ENCODE results near the gene TEX11.
"Not testable (repeated sequence)": the region's sequence is repeated elsewhere in the genome, so short reads cannot be mapped to it uniquely, and the experiment has no call there.

Gene TEX11

DNA sequence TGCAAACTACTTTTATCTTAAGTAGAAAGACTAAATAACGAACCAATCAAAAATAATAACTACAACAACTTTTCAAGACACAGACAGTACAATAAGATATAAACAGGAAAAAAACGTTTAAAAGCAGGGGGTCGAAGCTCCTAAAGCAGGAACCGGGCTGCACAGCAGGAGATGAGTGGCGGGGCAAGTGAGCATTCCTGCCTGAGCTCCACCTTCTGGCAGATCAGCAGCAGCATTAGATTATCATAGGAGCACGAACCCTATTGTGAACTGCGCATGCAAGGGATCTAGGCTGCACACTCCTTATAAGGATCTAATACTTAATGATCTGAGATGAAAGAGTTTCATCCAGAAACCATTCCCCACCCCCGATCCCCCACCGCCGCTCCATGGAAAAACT is 146.2 kb downstream of the TEX11 start:
- DNase-seq (ENCODE audit: low spot score), result no peak
- TF ChIP-seq, protein P1, sequence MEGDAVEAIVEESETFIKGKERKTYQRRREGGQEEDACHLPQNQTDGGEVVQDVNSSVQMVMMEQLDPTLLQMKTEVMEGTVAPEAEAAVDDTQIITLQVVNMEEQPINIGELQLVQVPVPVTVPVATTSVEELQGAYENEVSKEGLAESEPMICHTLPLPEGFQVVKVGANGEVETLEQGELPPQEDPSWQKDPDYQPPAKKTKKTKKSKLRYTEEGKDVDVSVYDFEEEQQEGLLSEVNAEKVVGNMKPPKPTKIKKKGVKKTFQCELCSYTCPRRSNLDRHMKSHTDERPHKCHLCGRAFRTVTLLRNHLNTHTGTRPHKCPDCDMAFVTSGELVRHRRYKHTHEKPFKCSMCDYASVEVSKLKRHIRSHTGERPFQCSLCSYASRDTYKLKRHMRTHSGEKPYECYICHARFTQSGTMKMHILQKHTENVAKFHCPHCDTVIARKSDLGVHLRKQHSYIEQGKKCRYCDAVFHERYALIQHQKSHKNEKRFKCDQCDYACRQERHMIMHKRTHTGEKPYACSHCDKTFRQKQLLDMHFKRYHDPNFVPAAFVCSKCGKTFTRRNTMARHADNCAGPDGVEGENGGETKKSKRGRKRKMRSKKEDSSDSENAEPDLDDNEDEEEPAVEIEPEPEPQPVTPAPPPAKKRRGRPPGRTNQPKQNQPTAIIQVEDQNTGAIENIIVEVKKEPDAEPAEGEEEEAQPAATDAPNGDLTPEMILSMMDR (IDR thresholded peaks at IDR 0.05; ENCODE audit: extremely low read depth, insufficient read depth, missing control alignments), result no peak
- in situ Hi-C loops (cut with MboI; ENCODE audit: low pct_unique_long_range_greater_than_20kb, low sequenced_read_pairs, unreplicated experiment), result loop anchor here (25.0 kb wide), 1 partner anchor 200 kb away; no protein-coding TSS in a partner anchor

- in situ Hi-C loops (cut with MboI; ENCODE audit: low pct_unique_long_range_greater_than_20kb, low sequenced_read_pairs, unreplicated experiment), result loop anchor here (25.0 kb wide), 1 partner anchor 206 kb away; no protein-coding TSS in a partner anchor
- DNase-seq (ENCODE audit: low spot score), result no peak
- TF ChIP-seq, protein P1 (IDR thresholded peaks at IDR 0.05; ENCODE audit: extremely low read depth, insufficient read depth, missing control alignments), result no peak
Measured at GRCh38 chrX:70755850-70756249, 152.7 kb downstream of the TEX11 start.

DNA sequence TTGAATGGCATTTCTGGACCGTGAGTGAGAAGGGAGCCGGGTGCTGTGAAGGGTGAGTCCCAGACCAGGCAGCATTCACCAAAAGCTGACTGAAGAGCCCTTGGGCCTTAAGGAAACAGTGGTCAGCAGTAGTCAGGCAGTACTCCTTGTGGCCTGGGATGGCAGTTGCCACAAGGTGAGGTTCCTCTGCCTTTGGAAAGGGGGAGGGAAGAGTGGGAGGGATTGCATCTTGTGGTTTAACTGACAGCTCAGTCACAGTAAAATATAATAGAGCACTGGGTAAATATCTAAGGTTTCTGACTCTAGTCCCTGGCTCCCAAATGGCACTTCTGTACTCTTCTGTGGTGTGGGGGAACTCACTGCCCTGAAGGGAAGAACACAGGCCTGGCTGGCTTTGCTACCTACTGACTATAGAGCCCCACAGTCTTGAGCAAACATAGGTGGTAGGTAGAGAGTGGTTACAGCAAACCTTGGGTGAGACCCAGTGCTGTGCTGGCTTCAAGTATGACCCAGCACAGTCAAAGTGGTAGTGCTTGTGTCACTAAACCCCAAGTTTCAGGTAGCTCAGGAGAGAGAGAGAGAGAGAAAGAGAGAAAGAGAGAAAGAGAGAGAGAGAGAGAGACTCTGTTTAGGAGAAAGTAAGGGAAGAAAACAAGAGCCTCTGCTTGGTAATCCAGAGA is 154.2 kb downstream of the TEX11 start:
- DNase-seq (ENCODE audit: low spot score), result no peak
- in situ Hi-C loops (cut with MboI; ENCODE audit: low pct_unique_long_range_greater_than_20kb, low sequenced_read_pairs, unreplicated experiment), result loop anchor here (25.0 kb wide), 1 partner anchor 208 kb away; no protein-coding TSS in a partner anchor
- TF ChIP-seq, protein P1 (IDR thresholded peaks at IDR 0.05; ENCODE audit: extremely low read depth, insufficient read depth, missing control alignments), result no peak

DNA sequence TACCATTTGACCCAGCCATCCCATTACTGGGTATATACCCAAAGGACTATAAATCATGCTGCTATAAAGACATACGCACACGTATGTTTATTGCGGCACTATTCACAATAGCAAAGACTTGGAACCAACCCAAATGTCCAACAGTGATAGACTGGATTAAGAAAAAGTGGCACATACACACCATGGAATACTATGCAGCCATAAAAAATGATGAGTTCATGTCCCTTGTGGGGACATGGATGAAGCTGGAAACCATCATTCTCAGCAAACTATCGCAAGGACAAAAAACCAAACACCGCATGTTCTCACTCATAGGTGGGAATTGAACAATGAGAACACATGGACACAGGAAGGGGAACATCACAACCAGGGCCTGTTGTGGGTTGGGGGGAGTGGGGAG is 174.7 kb downstream of the TEX11 start:
- DNase-seq (ENCODE audit: low spot score); in situ Hi-C loops (cut with MboI; ENCODE audit: low pct_unique_long_range_greater_than_20kb, low sequenced_read_pairs, unreplicated experiment): not testable (repeated sequence)

GRCh38 chrX:70727961-70728360 is 180.6 kb downstream of the TEX11 start:
- in situ Hi-C loops (cut with MboI; ENCODE audit: low pct_unique_long_range_greater_than_20kb, low sequenced_read_pairs, unreplicated experiment); DNase-seq (ENCODE audit: low spot score): not testable (repeated sequence)

GRCh38 chrX:70720721-70721120 is 187.8 kb downstream of the TEX11 start:
- TF ChIP-seq, protein P1 (IDR thresholded peaks at IDR 0.05; ENCODE audit: extremely low read depth, insufficient read depth, missing control alignments), result no peak
- in situ Hi-C loops (cut with MboI; ENCODE audit: low pct_unique_long_range_greater_than_20kb, low sequenced_read_pairs, unreplicated experiment), result no loop called here

GRCh38 chrX:70711336-70711735 is 197.2 kb downstream of the TEX11 start:
- in situ Hi-C loops (cut with MboI; ENCODE audit: low pct_unique_long_range_greater_than_20kb, low sequenced_read_pairs, unreplicated experiment); DNase-seq (ENCODE audit: low spot score): not testable (repeated sequence)

More at GRCh38 chrX:70720721-70721120, 187.8 kb downstream of the TEX11 start:
- no peak for DNase-seq (ENCODE audit: low spot score)

DNA sequence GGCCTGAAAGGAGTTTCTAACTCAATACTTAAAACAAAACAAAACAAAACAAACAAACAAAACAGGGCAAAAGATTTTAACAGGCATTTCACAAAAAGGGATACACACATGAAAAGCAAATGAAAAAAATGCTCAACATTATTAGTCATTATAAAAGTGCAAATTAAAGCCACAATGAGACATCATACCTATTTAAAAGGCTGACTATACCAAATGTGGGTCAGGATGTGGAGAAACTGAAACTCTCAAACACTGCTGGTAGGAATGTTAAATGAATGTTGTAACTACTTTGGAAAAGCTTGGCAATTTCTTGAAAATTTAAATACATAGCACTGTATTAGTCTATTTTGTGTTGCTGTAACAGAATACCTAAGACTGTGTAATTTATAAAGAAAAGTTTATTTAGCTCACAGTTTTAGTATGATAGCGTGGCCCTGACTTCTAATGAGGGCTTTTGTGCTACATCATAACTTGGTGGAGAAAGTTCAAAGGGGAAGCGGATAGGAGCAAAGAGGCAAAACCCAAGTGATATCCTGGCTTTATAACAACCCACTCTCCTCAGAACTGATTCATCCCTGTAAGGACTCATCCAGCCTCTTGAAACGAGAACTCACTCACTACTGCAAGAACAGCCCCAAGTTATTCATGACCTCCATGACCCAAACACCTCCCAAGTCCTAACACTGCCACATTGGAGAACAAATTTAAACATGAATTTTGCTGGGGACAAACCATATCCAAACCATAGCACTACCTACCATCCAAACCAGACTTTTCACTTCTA is 214.0 kb downstream of the TEX11 start:
- DNase-seq (ENCODE audit: low spot score), result no peak
- TF ChIP-seq, protein P1 (IDR thresholded peaks at IDR 0.05; ENCODE audit: extremely low read depth, insufficient read depth, missing control alignments), result no peak
- in situ Hi-C loops (cut with MboI; ENCODE audit: low pct_unique_long_range_greater_than_20kb, low sequenced_read_pairs, unreplicated experiment), result no loop called here

GRCh38 chrX:70679455-70679854 is 229.1 kb downstream of the TEX11 start:
- DNase-seq (ENCODE audit: low spot score); in situ Hi-C loops (cut with MboI; ENCODE audit: low pct_unique_long_range_greater_than_20kb, low sequenced_read_pairs, unreplicated experiment): not testable (repeated sequence)

All from GM13977 (cell line).